ENCODE measurements around the gene GPT2.
"Not testable (repeated sequence)": the region's sequence is repeated elsewhere in the genome, so short reads cannot be mapped to it uniquely, and the experiment has no call there.

The GPT2 gene

DNA sequence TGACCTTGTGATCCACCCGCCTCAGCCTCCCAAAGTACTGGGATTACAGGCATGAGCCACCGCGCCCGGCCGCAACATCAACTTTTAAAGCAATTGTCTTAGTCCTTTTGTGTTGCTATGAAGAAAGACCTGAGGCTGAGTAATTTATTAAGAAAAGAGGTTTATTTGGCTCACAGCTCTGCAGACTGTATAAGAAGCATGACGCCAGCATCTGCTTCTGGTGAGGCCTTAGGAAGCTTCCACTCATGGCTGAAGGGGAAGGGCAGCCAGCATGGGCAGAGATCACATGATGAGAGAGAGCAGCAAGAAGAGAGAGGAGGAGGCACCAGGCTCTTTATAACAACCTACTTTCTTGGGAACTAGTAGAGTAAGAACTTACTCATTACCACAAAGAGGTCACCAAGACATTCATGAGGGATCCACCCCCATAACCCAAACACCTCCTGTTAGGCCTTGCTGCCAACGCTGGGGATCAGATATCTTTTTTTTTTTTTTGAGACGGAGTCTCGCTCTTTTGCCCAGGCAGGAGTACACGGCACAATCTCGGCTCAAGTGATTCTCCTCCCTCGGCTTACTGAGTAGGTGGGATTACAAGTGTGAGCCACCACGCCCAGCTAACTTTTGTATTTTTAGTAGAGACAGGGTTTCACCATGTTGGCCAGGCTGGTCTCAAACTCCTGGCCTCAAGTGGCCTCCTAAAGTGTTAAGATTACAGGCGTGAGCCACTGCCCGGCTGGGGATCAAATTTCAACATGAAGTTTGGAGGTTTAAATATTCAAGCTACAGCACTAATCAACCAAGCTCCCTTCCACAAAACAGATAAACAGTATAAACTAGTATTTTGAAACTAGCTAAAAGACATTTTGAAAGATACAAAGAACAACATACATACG lies 21.4 kb upstream of the GPT2 start:
- no peak for DNase-seq

DNA sequence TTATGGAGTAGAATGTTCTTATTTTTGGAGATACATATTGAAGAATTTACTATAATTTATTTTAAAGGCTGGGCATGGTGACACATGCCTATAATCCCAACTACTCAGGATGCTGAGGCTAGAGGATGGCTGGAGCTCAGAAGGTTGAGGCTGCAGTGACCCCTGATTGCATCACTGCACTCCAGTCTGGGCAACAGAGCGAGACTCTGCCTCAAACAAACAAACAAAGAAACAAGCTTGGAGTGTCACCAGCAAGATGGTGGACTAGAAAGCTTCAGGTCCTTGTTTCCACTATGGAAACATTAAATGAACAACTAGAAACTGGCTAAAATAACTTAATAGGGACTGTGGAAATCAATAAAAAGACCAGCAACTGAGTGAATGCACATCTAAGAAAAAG lies 17.9 kb upstream of the GPT2 start:
- no peak for DNase-seq

DNA sequence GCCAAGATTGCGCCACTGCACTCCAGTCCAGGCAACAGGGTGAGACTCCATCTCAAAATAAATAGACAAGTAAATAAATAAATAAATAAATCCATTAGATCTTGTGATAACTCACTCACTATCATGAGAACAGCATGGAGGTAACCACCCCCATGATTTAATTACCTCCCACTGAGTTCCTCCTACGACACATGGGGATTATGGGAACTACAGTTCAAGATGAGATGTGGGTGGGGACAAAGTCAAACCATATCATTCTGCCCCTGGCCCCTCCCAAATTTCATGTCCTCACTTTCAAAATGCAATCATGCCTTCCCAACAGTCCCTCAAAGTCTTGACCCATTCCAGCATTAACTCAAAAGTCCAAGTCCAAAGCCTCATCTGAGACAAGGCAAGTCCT lies 16.7 kb upstream of the GPT2 start:
- DNase-seq: not testable (repeated sequence)

DNA sequence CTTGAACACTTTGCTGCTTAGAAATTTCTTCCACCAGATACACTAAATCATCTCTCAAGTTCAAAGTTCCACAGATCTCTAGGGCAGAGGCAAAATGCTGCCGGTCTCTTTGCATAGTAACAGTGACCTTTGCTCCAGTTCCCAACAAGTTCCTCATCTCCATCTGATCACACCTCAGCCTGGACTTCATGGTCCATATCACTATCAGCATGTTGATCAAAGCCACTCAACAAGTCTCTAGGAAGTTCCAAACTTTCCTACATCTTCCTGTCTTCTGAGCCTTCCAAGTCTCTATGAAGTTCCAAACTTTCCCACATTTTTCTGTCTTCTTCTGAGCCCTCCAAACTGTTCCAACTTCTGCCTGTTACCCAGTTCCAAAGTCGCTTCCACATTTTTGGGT lies 15.3 kb upstream of the GPT2 start:
- DNase-seq: not testable (repeated sequence)

DNA sequence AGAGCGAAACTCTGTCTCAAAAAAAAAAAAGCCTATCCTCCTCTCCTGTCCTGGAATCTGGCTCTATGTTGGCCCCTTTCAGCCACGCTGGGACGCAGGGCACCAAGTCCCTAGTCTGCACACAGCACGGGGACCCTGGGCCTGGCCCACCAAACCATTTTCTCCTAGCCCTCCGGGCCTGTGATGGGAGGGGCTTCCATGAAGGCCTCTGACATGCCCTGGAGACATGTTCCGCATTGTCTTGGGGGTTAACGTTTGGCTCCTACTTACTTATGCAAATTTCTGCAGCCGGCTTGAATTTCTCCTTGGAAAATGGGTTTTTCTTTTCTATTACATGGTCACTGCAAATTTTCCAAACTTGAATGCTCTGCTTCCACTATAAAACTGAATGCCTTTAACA lies 12.6 kb upstream of the GPT2 start:
- no peak for DNase-seq

DNA sequence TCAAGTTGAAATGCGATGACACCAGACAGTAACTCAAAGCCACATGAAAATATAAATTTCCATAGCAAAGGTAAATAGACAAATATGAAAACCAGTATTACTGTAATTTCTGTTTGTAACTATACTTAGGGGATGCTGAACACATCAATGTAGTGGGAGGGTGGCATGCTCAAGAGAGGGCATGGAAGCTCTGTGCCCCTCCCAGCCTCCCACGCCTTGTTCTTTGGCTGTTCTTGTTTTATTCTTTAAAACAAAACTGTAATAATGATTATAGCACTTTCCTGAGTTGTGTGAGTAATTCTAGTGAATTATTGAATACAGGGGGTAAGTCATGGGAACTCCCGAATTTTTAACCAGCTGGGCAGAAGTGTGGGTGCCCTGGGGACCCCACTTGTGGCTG lies 11.0 kb upstream of the GPT2 start:
- DNase-seq: no peak

DNA sequence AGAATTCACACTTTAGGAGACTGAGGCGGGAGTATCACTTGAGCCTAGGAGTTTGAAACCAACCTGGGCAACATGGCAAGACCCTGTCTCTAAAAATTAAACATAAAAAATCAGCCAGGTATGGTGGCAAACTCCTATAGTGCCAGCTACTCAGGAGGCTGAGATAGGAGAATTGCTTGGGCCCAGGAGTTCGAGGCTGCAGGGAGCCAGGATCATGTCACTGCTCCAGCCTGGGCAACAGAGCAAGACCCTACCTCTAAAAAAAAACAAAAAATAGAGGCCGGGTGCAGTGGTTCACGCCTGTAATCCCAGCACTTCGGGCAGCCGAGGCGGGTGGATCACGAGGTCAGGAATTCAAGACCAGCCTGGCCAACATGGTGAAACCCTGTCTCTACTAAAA lies 8.9 kb upstream of the GPT2 start:
- DNase-seq: no peak

DNA sequence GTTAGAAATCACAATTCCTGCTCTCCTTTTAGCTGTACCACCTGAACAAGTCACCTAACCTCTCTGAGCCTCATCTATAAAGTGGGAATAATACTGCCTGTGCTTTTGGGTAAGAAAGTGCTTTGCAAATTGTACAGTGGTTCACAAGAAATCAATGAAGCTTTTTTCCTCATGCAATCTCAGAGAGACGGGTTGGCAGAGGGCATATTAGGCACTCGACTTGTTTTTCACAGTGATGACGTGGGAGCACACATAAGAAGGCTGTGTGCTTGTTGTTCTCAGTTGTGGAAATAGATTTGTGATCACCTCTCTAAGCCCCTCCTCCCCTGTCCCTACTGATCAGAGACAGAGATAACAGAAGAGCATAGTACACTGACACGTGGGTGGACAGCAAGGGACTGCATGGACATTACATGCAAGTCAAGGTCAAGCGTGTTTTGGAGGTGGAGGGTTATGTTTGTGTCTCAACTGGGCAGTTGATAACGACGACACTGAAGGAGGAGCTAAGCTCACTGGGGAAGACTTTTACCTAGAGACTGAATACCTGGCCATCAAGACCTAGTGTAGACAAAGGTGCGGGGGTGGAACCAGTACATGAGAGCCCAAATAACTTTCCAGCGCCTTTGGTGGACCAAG lies 1.7 kb upstream of the GPT2 start:
- no peak for DNase-seq

DNA sequence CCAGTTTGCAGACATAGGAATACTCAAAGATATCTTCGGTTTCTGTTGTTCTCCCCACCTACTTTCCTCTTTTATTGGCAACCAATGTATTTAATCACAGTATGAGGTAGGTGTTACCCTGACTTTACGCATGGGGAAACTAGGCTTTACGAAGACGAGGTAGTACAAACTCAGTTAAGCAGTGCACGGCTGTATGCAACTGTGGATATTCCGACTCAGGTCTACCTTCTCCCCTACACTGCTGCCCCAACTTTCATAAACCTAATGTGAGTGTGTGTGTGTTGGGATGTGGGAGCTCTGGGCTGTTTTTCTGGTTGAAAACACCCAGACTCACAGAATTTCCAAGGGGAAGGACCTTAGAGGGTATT lies 1.2 kb upstream of the GPT2 start:
- no peak for DNase-seq

DNA sequence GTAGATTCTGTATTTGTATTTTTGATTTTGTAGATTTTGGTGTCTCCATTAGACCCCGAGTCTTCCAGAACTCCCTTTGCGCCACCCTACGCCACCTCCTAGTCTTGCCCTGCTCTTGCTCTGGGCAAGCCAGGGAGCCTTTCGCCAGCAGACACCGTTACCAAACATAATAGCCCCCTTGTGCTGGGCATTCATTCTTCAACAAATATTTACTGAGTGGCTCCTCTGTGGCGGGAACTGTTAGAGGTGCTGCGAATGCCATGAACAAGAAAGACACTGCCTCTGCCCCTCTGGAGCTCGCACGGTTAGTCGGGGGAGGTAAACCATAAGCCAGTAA lies 841 bp upstream of the GPT2 start:
- DNase-seq: peak; percentile 68

DNA sequence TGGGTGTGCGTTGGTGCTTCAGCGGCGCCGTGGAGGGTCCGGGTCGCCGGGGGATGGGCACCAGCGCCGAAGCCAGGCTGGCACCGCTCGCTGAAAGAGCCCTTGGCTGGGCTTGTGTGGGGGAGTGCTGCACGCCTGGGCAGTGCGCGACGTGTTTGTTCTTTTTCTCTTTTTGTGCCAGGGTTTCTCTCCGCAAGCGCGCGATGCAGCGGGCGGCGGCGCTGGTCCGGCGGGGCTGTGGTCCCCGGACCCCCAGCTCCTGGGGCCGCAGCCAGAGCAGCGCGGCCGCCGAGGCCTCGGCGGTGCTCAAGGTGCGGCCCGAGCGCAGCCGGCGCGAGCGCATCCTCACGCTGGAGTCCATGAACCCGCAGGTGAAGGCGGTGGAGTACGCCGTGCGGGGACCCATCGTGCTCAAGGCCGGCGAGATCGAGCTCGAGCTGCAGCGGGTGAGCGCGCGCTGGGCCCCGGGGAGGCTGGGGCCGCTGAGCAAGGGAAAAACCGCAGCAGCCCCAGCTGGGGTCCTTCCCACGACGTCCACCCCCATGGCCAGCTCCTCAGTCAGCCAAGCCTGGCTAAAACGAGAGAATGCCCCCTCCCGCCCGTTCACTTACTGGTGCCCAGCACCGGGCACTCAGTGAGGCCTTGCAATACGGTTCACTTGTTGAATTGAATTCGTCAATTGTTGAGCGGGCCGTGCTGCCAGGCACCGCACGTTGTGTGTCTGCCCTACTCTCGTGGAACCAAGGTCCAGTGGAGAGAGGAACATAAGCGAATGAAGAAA lies 541 bp downstream of the GPT2 start:
- peak; percentile 27 for DNase-seq

DNA sequence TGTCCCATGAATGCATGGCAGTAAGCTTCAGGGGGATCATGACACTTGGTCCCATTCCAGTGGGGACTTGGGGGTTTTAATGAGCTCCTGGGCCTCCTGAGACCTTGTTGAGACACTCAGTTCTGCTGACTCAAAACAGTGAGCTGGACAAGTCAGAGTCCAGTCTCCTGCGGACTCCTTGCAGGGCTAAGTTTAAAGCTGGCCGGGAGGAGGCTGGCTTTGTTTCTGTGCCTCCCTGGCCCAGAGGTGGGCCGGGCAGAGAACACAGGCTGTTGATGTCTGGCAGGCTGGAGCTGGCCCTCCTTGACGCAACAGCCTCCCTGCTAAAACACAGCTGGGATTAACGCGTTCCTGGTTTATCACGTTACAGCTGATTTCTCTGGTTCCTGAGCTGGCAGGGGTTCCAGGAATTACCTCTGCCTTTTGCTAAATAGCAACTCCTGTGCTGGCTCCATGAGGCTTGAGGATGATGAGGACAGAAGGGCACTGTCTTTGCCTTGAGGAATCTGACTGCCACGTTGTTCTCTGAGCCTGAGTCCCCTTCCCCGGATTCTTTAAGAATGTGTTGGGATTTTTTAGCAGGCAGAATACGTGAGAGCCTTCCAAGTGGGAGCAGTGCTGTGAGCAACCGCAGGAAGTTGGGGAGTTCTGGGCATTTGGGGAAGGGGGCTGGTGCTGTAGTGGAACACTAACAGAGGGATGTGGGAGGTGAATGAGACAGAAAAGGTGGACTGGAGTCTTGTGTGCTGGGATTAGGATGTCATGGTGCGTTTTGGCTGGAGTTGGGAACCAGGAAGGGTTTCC lies 2.0 kb downstream of the GPT2 start:
- no peak for DNase-seq

DNA sequence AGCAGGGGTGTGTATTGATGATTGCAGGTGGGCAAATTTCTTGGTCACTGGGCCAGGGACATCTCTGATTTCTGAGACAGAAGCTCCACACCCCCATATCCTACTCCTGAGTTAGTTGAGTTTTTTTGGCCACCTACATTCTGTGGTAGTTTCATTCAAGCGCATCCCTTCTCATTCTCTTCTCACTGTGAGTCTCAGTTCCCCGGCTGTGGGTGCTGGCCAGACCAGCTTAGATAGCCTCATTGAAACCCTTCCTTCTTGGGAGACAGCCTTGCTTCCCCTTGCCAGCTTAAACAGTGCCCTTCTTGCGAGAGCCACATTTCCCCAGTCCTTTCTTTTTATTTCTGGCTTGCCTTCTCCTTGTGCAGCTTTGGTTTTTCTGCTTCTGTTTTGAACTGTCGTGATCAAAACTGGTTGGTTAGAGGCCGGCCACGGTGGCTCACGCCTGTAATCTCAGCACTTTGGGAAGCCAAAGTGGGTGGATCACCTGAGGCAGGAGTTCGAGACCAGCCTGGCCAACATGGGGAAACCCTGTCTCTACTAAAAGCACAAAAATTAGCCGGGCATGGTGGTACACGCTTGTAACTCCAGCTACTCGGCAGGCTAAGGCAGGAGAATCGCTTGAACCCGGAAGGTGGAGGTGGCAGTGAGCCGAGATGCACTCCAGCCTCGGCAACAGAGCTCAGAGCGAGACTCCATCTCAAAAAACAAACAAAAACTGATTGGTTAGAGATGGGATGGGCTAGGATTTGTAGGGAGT lies 2.8 kb downstream of the GPT2 start:
- no peak for DNase-seq

DNA sequence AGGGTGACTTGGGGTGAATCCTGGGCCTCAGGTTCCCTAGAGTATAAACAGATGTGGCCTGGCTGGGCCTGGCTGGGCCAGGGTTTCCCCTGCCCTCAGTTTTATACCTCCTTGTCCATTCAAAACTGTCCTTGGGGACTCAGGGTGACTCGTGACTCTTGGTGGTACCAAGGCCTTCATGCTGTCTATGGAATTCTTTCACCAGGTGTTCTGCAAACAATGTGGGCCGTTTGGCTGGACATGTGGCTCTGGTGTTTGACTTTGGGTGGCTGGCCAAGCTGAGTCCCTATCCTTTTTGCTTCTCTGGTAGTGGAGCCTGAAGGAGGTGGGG lies 3.3 kb downstream of the GPT2 start:
- DNase-seq: no peak

DNA sequence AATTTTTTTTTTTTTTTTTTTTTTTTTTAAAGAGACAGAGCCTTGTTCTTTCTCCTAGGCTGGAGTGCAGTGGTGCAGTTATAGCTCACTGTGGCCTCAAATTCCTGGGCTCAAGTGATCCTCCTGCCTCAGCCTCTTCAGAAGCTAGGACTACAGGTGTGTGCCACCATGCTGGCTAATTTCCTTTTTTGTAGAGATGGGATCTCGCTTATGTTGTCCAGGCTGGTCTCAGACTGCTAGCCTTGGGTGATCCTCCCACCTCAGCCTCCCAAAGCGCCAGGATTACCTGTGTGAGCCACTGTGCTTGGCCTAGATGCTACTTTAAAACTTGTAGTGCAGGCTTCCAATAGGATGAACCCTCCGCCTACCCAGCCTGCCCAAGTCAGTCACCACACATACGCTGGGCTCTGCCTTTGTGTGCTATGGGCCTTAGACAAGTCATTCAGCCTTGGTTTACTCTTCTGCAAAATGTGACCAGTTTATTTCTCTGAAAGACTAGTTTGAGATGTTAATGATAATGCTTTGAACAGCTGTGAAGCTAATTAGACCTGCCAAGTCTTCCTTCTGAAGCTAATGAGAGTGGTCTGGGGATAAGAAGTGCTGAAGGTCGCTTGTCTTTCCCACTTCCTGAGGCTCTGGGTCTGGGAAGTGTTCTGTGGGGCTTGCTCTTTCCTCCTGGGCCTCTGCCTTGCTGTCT lies 5.2 kb downstream of the GPT2 start:
- no peak for DNase-seq

DNA sequence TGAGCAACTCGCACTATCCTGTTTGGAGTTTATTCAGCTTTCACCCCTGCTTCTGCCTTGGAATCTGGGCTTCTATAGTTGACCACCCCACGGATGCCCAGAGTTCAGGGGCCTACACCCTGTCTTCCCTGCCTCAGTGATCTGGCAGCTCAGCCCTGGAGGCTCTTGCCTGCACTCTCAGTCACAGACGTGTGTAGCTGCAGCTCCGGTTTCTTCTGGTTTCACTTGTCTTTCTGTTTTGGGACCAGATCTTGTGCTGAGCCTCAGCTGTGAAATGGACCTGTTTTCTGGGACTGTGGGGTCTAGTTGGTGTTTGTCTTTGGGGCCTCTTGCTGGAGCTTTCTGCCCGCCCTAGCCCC lies 5.8 kb downstream of the GPT2 start:
- DNase-seq: no peak

DNA sequence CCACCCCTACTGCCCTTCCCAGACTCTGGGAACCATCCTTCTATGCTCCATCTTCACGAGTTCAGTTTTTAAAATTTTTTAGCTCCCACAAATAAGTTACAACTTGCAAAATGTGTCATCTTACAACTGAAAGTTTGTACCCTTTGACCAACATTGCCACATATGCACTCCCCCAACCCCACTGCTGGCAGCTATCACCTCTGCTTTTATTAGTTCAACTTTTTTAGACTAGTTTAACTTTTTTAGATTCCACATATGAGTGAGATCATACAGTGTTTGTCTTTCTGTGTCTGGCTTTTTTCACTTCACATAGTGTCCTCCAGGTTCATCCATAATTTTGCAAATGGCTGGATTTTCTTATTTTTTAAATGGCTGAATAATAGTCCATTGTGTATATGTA lies 7.7 kb downstream of the GPT2 start:
- DNase-seq: no peak

DNA sequence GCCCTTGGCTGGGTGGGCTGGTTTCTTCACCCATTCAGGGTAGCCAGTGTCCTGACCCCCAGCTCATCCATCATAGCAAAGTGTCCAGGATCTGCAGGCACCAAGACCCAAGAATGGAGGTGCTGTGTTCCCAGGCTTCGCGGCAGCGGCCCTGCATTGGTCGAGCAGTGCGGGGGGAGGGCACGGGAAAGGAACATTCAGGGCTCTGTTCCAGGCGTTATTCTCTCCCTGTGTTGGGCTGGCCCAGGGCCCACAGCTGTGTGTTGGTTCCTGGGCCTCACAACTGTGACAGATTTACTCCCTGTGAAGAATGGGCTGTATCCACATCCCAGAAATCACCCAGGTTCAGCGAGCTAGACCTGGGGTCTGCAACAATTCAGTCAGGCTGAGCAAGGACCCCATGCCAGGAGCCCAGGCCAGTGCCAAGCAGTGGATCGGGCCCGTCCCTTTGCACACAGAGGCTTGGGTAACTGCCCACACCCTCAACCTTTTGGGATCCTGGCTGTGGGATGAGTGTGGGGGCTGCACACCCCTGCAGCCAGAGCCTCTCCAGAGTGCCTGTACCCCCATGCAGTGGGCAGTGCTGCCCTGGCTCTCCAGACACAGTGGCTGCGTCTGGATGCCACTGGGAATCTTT lies 10.0 kb downstream of the GPT2 start:
- DNase-seq: no peak

DNA sequence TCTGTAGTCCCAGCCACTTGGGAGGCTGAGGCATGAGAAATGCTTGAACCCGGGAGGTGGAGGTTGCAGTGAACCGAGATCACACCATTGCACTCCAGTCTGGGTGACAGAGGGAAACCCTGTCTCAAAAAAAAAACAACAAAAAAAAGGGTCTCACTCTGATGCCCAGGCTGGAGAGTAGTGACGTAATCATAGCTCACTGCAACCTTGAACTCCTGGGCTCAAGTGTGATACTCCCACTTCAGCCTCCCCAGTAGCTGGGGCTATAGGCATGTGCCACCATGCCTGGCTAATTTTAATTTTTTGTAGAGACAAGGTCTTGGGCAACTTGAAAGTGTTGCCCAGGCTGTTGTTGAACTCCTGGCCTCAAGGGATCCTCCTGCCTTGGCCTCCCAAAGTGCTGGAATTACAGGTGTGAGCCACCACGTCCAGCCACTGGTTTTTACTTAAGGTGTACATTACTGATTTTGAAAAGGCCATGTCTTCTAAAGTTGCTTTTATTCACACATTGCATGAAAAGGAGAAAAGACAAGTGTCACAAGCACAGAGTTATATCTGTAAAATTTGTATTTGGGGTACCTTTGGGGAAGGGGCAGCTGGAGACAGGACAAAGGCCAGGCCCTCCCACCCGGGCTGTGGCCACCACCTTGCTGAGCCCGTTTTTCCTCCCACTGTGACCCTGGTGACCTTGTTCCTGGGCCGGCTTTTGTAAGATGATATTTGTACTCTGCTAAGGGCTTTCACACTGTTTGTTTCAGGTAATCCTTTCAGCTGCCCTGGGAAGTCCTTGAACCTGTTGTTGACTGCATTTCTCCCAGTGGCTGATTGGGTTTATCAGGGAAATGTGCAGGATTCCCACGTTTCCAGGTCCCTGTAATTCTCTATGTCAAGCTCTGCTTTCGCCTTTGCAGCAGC lies 11.5 kb downstream of the GPT2 start:
- DNase-seq: peak; percentile 7

DNA sequence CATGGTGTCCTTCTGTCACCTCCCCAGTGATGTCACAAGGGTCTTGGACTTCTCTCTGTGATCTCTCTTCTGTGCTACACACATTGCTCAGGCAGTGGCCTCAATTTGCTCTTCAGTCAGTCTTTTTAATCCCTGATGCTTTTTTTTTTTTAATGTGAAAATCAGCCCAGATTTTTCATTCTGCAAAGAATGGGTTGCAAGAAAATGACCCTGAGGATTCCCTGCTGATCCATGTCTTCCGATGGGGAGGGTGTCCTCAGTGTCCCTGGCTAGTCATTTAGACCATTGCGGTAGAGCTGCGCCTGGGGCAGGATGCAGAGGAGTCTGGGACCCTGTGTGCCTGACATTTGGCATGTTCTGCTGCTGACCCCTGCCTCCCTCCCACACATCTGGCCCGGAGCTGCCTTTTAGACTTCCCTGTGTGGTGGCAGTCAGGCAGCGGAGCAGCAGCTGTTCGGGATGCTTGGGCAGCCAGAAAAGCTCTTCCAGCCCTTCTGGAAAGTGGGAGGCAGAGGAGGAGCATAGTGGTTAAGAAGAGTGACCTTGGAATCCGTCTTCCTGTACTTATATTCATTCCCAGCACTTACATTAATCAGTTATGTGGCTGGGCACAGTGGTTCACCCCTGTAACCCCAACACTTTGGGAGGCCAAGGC lies 12.3 kb downstream of the GPT2 start:
- DNase-seq: no peak
